GM21515 (cell line): ENCODE data around the gene CORIN.
A peak's percentile ranks its signal among the peaks of the same experiment; 100 is the strongest.

Source experiments
- ATAC-seq: cut with Tn5 transposase; IDR thresholded peaks from one replicate; pipeline ENCODE4 v1.9.1; 2021; ENCODE audit not compliant: unreplicated experiment

The CORIN gene, protein sequence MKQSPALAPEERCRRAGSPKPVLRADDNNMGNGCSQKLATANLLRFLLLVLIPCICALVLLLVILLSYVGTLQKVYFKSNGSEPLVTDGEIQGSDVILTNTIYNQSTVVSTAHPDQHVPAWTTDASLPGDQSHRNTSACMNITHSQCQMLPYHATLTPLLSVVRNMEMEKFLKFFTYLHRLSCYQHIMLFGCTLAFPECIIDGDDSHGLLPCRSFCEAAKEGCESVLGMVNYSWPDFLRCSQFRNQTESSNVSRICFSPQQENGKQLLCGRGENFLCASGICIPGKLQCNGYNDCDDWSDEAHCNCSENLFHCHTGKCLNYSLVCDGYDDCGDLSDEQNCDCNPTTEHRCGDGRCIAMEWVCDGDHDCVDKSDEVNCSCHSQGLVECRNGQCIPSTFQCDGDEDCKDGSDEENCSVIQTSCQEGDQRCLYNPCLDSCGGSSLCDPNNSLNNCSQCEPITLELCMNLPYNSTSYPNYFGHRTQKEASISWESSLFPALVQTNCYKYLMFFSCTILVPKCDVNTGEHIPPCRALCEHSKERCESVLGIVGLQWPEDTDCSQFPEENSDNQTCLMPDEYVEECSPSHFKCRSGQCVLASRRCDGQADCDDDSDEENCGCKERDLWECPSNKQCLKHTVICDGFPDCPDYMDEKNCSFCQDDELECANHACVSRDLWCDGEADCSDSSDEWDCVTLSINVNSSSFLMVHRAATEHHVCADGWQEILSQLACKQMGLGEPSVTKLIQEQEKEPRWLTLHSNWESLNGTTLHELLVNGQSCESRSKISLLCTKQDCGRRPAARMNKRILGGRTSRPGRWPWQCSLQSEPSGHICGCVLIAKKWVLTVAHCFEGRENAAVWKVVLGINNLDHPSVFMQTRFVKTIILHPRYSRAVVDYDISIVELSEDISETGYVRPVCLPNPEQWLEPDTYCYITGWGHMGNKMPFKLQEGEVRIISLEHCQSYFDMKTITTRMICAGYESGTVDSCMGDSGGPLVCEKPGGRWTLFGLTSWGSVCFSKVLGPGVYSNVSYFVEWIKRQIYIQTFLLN

DNA sequence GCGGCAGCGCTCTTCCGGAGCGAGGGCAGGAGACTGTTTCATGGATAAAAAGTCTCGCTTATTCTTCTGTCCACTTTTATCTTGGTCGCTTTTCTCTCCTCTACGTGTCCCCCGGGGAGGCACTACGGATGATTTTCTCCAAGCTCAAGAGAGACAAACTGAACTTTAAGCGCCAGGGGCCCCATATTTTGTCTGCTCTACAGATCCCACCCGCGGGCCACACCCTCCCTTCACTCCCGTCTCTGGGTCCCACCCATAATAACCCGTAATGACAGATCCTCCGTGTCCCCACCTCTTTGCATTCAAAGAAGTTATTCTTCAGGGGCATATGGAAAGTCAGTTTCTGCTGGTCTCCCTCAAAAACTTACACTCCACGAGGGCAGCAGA, at the start of gene CORIN:
TSS of gene CORIN (minus strand) at position 160 of the 387 bp plus-strand sequence. CDS start at position 42, 118 bp downstream.
- ATAC-seq = no peak

DNA sequence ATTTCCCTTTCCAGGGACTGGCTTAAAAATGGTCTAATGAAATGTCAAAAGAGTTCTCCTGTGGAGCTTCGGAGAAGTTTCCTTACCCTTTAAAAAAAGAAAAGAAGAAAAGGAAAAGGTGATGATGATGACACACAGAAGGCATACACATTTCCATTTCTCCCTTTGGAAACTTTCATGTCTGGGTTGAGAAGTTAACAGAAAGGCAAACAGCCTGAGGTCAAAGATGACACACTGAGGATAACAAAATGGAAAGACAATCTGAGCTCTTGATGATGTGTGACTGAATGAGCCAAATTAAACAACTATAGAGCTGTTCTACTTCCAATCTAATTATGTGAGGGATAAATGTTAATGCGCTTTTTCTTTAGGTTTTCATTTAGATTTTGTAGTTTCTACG, 44.4 kb upstream of the CORIN start:
- no peak for ATAC-seq

DNA sequence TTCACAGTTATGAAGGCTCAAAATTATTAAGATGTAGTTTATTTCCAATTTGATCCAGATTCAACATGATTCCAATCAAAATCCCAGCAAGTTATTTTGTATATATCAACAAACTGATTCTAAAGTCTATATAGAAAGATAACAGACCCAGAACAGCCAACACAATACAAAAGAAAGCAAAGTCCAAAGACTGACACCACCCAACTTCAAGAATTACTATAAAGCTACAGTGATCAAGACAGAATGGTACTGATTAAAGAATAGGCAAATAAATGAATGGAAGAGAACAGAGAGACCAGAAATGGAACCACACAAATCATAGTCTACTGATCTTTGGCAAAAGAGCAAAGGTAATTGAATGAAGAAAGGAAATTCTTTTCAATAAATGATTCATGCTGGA, 41.6 kb upstream of the CORIN start:
- ATAC-seq = no peak

DNA sequence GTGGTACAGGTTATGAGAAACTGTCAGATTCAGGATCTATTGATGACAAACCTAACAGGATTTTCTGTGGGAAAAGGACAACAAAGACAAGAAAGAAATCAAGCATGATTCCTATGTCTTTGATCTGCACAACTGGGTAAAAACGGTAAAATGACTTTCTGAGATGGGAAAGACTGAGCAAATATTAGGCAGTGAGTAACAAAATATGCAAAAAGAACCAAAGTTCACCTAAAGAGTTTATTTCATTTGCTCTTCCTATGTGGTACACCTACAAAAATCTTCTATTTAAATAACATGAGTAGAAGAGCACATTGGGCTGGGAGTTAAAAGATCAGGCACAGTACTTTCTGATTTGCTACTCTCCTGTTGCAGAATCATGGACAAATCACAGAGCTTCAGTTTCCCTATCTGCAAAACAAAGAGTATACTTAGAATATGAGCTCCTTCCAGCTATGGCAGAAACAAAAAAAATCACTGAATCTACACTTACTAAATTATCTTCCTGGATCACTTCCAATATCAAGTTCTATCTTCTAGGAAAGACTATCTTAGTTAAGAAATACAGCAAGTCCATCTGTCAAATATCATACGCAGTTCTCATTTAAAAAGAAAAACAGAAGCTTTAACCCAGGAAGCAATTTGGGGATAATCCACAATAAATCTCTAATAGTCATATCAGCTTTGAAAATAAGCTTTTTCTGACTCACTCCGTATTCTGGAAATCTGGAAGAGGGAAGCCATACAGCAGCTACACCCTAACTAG, 39.1 kb upstream of the CORIN start:
- no peak for ATAC-seq

GRCh38 chr4:47876310-47876709, 38.4 kb upstream of the CORIN start:
- no peak for ATAC-seq

DNA sequence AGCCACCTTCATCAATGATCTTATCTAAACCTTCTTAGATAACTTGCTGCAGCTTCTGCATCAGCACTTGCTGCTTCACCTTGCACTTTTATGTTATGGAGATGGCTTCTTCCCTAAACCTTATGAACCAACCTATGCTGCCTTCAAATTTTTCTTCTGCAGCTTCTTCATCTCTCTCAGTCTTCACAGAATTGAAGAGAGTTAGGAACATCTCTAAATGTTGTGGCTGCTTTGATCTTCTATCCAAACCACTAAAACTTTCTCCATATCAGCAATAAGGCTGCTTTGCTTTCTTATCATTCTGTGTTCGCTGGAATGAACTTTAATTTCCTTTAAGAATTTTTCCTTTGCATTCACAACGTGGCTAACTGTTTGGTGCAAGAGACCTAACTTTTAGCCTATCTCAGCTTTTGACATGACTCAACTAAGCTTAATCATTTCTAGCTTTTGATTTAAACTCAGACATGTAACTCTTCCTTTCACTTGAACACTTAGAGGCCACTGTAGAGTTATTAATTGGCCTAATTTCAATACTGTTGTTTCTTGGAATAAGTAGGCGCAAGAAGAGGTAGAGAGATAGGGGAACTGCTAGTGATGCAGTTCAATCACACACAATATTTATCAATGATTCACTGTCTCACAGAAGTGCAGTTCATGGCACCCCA, 36.1 kb upstream of the CORIN start:
- ATAC-seq = no peak

- no peak for ATAC-seq
Observed at GRCh38 chr4:47863486-47863885, 25.6 kb upstream of the CORIN start.

GRCh38 chr4:47862297-47862696, 24.4 kb upstream of the CORIN start:
- no peak for ATAC-seq

- ATAC-seq = no peak
Observed at GRCh38 chr4:47860305-47860704, 22.4 kb upstream of the CORIN start.

- ATAC-seq = no peak
Observed at GRCh38 chr4:47858006-47858405, 20.1 kb upstream of the CORIN start.

GRCh38 chr4:47856713-47857112, 18.8 kb upstream of the CORIN start:
- no peak for ATAC-seq

- no peak for ATAC-seq
Observed at GRCh38 chr4:47855350-47855749, 17.5 kb upstream of the CORIN start.

DNA sequence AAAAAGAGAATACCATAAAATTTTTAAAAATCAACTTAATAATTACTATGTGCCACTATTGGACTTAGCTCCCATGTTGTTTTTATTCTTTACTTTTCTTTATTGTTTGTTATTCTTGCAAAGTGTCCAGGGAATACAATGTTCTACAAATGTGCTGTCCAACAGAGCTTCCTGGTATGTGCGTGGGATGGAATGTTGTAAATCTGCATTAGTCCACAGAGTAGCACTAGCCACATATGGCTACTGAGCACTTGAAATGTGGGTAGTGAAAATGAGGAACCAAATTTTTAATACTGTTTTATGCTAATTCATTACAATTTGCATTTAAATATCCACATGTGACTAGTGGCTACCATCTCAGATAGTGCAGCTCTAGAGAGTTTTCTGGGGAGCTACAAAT, 14.3 kb upstream of the CORIN start:
- ATAC-seq = no peak

DNA sequence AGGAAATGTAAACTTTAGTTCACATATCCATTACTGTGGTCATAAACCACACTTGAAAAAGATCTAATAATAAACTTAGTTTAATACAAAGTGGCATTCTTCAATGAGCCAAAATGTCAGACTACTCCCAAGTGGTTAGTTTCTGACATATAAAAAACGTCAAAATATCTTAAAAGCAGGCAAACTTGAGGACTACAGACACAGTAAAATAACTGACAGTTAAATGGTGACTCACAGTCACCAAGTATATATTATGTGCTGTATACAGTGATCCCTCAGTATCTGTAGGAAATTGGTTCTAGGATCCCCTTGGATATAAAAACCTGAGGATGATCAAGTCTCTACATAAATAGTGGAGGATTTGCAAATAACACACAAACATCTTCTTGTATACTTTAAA, 11.6 kb upstream of the CORIN start:
- ATAC-seq = no peak

- no peak for ATAC-seq
Observed at GRCh38 chr4:47848041-47848440, 10.2 kb upstream of the CORIN start.

- no peak for ATAC-seq
Observed at GRCh38 chr4:47842985-47843384, 5.1 kb upstream of the CORIN start.

DNA sequence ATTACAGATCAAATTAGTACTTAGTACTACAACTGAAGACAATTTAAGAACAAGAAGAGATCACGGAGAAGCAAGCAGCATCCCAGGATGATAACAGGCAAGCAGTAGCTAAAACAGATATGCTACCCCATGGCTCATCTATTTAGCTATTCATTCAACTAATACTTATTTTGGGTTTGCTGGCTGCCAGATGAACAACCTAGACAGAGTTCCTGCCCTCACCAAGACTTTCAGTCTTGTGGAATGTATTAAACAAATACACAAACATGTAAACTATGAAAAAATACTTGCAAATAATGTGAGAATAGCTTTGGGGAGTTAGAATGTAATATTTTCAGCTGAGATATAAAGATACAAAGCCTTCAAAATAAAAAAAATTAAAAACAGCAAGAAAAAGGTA, 2.4 kb upstream of the CORIN start:
- ATAC-seq = no peak

DNA sequence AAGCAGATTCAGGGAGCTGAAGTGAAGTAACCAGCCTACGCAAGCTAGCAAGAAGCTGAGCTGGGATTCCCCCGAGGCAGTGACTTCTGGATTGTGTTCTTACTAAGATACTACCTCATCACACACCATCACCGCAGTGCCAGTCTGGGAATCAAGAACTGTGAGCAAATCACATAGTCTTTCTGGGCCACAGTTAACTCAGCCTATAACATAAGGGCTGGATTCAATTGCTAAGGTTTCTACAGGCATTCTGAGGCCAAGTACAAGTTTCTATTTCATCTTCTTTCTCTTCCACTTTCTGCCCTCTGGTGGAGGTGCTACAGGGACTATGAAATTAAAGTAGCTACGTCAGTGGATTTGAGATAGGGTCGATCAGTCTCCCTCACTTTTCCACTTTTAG, 1.4 kb upstream of the CORIN start:
- peak; percentile 60 for ATAC-seq

GRCh38 chr4:47838445-47838844, 578 bp upstream of the CORIN start:
- no peak for ATAC-seq

DNA sequence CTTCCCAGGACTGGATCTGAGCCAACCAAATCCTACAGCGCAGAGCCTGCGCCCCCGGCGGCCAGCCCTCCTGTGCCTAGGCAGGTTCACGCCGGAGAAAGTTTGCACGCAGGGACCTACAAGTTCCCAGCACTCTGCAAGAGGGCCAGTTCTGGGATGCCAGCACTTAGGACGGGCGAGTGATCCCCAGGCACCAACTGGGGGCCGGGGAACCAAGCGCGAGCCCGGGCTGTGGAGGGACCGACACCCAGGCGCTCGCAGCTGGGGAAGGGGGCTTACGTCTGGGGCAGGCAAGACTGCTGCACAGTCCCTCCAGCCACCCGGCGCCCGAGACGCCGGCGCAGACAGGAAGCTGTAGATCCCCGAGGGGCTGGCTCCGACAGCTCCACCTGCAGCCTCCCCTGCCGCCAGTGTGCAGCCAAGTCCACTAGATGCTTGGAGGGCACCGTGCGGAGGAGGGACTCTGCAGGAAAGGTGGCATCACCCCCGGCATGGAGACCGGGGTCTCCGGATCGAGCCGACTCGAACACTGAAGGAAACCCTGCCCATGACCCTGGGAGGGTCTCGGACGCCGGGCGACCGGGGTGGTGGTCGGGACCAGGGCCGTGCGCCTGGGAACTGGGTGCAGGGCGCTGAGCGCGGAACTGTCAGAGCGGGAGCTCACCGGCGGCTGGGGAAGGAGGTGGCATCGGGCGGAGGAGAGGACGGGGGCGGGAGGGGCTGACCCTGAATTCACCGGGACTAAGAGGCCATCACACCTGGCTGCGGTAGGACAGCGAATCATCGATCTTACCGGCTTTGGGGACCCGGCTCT, 566 bp downstream of the CORIN start:
- peak; percentile 57 for ATAC-seq
